IMR-90 (cell line): ENCODE measurements around the gene PEAK3. TPM values are rescaled to one million over a fixed set of nuclear protein-coding genes. Genes with fewer than 3 reads are reported as not detected.

Experiments used
- ATAC-seq: fragments of 200-7000 bp; cut with Tn5 transposase; 2 replicates; pipeline ENCODE4 v1.9.1; 2020; ENCODE audit warnings: low read depth, mild to moderate bottlenecking, moderate library complexity
- BruUV-seq: library from RNA; stranded (reverse); fragments of 400-500 nt; replicated peaks from 2 replicates; lab custom pipeline; 2021; lab: Mats Ljungman, UMichigan
- CTCF ChIA-PET: fragments of 300-600 bp; formaldehyde crosslinking; extraction: SDS; loops from one replicate; lab custom pipeline; 2021; ENCODE audit warnings: antibody characterized with exemption; lab: Yijun Ruan, JAX
- POLR2A ChIA-PET: fragments of 300-600 bp; sonication (Branson Sonifier 250); formaldehyde crosslinking; loops from one replicate; lab custom pipeline; 2022; ENCODE audit warnings: antibody characterized with exemption; ENCODE audit not compliant: unreplicated experiment; lab: Charles Lee
- DNase-seq: peaks from one replicate; pipeline ENCODE4 v3.0.0; 2013
- H2AFZ ChIP-seq: replicated peaks from 2 replicates; pipeline ENCODE3; 2013; ENCODE audit warnings: low read length, mild to moderate bottlenecking; ENCODE audit not compliant: poor library complexity
- H2AK5ac ChIP-seq: 2 replicates; pipeline ENCODE4 v1.6.1; 2013; ENCODE audit warnings: low read depth, low read length, inconsistent platforms
- H2AK9ac ChIP-seq: replicated peaks from 2 replicates; pipeline ENCODE3; 2013; ENCODE audit warnings: mild to moderate bottlenecking, low read depth, low read length, moderate library complexity; ENCODE audit not compliant: poor library complexity
- H2BK120ac ChIP-seq: 2 replicates; pipeline ENCODE4 v1.6.1; 2013; ENCODE audit warnings: low read depth, low read length, inconsistent platforms
- H2BK15ac ChIP-seq: 3 replicates; pipeline ENCODE4 v1.6.1; 2013; ENCODE audit warnings: low read depth, low read length, inconsistent platforms
- H2BK20ac ChIP-seq: 2 replicates; pipeline ENCODE4 v1.6.1; 2013; ENCODE audit warnings: low read depth, mild to moderate bottlenecking, inconsistent platforms, low read length, moderate library complexity
- H2BK5ac ChIP-seq: 2 replicates; pipeline ENCODE4 v1.6.1; 2013; ENCODE audit warnings: mild to moderate bottlenecking, low read depth, low read length, inconsistent platforms; ENCODE audit not compliant: poor library complexity, severe bottlenecking
- H3K14ac ChIP-seq: replicated peaks from 2 replicates; pipeline ENCODE4 v1.6.1; 2013; ENCODE audit warnings: low read depth, low read length, inconsistent platforms
- H3K18ac ChIP-seq: 2 replicates; pipeline ENCODE4 v1.6.1; 2013; ENCODE audit warnings: low read depth, low read length, control low read depth
- H3K23ac ChIP-seq: 2 replicates; pipeline ENCODE4 v1.6.1; 2013; ENCODE audit warnings: low read depth, low read length, inconsistent platforms
- H3K27ac ChIP-seq: 2 replicates; pipeline ENCODE4 v1.5.1; 2013; ENCODE audit warnings: mild to moderate bottlenecking, control low read depth, low read length; ENCODE audit not compliant: insufficient read depth
- H3K27me3 ChIP-seq: 2 replicates; pipeline ENCODE4 v1.6.1; 2013; ENCODE audit warnings: low read length; ENCODE audit not compliant: control insufficient read depth, insufficient read depth
- H3K36me3 ChIP-seq: 2 replicates; pipeline ENCODE4 v1.6.1; 2013; ENCODE audit warnings: low read length, mixed read lengths; ENCODE audit not compliant: control insufficient read depth, insufficient read depth
- H3K4ac ChIP-seq: 2 replicates; pipeline ENCODE4 v1.6.1; 2013; ENCODE audit warnings: low read depth, low read length, inconsistent platforms
- H3K4me1 ChIP-seq: 2 replicates; pipeline ENCODE4 v1.6.1; 2013; ENCODE audit warnings: low read length, mixed read lengths; ENCODE audit not compliant: control insufficient read depth, insufficient read depth
- H3K4me2 ChIP-seq: 2 replicates; pipeline ENCODE4 v1.6.1; 2013; ENCODE audit warnings: low read depth, mild to moderate bottlenecking, control low read depth, low read length, moderate library complexity
- H3K4me3 ChIP-seq: 2 replicates; pipeline ENCODE4 v1.5.1; 2013; ENCODE audit warnings: low read depth, mild to moderate bottlenecking, control low read depth, low read length, moderate library complexity; ENCODE audit not compliant: insufficient read depth
- H3K56ac ChIP-seq: 2 replicates; pipeline ENCODE4 v1.6.1; 2013; ENCODE audit warnings: low read length, inconsistent platforms; ENCODE audit not compliant: insufficient read depth; ENCODE audit errors: extremely low read depth
- H3K79me1 ChIP-seq, 2 experiments: 2 replicates each; pipeline ENCODE4 v1.6.1; 2013; ENCODE audit warnings: low read length in 2 of 2, inconsistent platforms in 1 of 2, low read depth in 1 of 2
- H3K9ac ChIP-seq: 2 replicates; pipeline ENCODE4 v1.6.1; 2013; ENCODE audit warnings: low read depth, low read length, control low read depth
- H3K9me1 ChIP-seq: 2 replicates; pipeline ENCODE4 v1.6.1; 2013; ENCODE audit warnings: low read length, inconsistent platforms; ENCODE audit not compliant: insufficient read depth
- H3K9me3 ChIP-seq: 2 replicates; pipeline ENCODE4 v1.6.1; 2013; ENCODE audit warnings: low read length; ENCODE audit not compliant: control insufficient read depth, insufficient read depth
- H4K20me1 ChIP-seq: 2 replicates; pipeline ENCODE4 v1.6.1; 2013; ENCODE audit warnings: low read length, inconsistent platforms; ENCODE audit not compliant: insufficient read depth
- H4K5ac ChIP-seq: 2 replicates; pipeline ENCODE4 v1.6.1; 2013; ENCODE audit warnings: mild to moderate bottlenecking, low read depth, low read length, control low read depth
- H4K8ac ChIP-seq, 2 experiments: 2 replicates each; pipeline ENCODE4 v1.6.1; 2013; ENCODE audit warnings: low read depth in 2 of 2, low read length in 2 of 2, control low read depth in 1 of 2, inconsistent platforms in 1 of 2
- H4K91ac ChIP-seq: 2 replicates; pipeline ENCODE4 v1.6.1; 2013; ENCODE audit warnings: low read depth, low read length, inconsistent platforms; ENCODE audit not compliant: insufficient read depth
- BHLHE40 ChIP-seq: fragments of 150-350 bp; IDR thresholded peaks from 2 replicates; pipeline ENCODE4 v1.6.1; 2016; ENCODE audit warnings: mild to moderate bottlenecking, low read depth, low read length
- CEBPB ChIP-seq: IDR thresholded peaks from 2 replicates; pipeline ENCODE4 v1.6.1; 2012; ENCODE audit warnings: low read depth, low read length, improper control_type of control experiment
- CHD1 ChIP-seq: IDR thresholded peaks from 2 replicates; pipeline ENCODE4 v1.6.1; 2012; ENCODE audit warnings: low read depth, low read length, improper control_type of control experiment
- FOS ChIP-seq: fragments of 150-350 bp; IDR thresholded peaks from 2 replicates; pipeline ENCODE4 v1.6.1; 2016; ENCODE audit warnings: low read depth, low read length
- MAFK ChIP-seq: IDR thresholded peaks from 2 replicates; pipeline ENCODE4 v1.6.1; 2012; ENCODE audit warnings: low read depth, low read length, improper control_type of control experiment
- MAZ ChIP-seq: IDR thresholded peaks from 2 replicates; pipeline ENCODE4 v1.6.1; 2012; ENCODE audit warnings: low read depth, mild to moderate bottlenecking, low read length, improper control_type of control experiment, moderate library complexity, borderline replicate concordance
- MXI1 ChIP-seq: IDR thresholded peaks from 2 replicates; pipeline ENCODE4 v1.6.1; 2012; ENCODE audit warnings: low read depth, mild to moderate bottlenecking, low read length, moderate library complexity, borderline replicate concordance
- NFE2L2 ChIP-seq: fragments of 150-350 bp; IDR thresholded peaks from 2 replicates; pipeline ENCODE4 v1.6.1; 2016; ENCODE audit warnings: low read depth, mild to moderate bottlenecking, low read length
- RAD21 ChIP-seq: IDR thresholded peaks from 2 replicates; pipeline ENCODE4 v1.6.1; 2012; ENCODE audit warnings: low read length, improper control_type of control experiment
- RCOR1 ChIP-seq: IDR thresholded peaks from 2 replicates; pipeline ENCODE4 v1.6.1; 2012; ENCODE audit warnings: mild to moderate bottlenecking, low read length, improper control_type of control experiment; ENCODE audit not compliant: insufficient replicate concordance
- RFX5 ChIP-seq: IDR thresholded peaks from 2 replicates; pipeline ENCODE4 v1.8.0; 2012; ENCODE audit warnings: low read depth, mild to moderate bottlenecking, low read length, moderate library complexity
- SMC3 ChIP-seq: fragments of 150-350 bp; IDR thresholded peaks from 2 replicates; pipeline ENCODE4 v1.6.1; 2016; ENCODE audit warnings: low read depth, mild to moderate bottlenecking, antibody characterized with exemption, low read length, moderate library complexity
- WGBS, 2 experiments: methylation state at CpG; one replicate each; pipeline versions ENCODE4 v1.1.5 to v1.1.7; 2013; ENCODE audit warnings: missing lambda C conversion rate in 2 of 2; ENCODE audit not compliant: insufficient read length in 1 of 2; ENCODE audit errors: extremely low coverage in 2 of 2; 5-methylcytosine and 5-hydroxymethylcytosine counted together
- dilution Hi-C: fragments of 300-500 bp; cut with HindIII; formaldehyde crosslinking; loops from one replicate; pipeline ENCODE4 v1.14.3; 2018; ENCODE audit warnings: low sequenced_read_pairs; ENCODE audit not compliant: unreplicated experiment
- in situ Hi-C: fragments of 300-500 bp; cut with MboI; formaldehyde crosslinking; loops from 3 replicates; pipeline ENCODE4 v1.14.3; 2019; ENCODE audit warnings: low sequenced_read_pairs, inconsistent platforms, mixed read lengths
- intact Hi-C: fragments of 100-400 bp; cut with micrococcal nuclease; formaldehyde crosslinking; loops from 2 replicates; pipeline ENCODE4 v1.10.0; 2022
- polyA plus RNA-seq, 3 experiments: library from polyadenylated mRNA; depleted of rRNA; stranded (reverse); fragments of >200 nt; gene quantifications; 2 replicates each; pipeline ENCODE4 v1.2.3, GENCODE V29; 2012; ENCODE audit warnings: low replicate concordance in 1 of 3
- total RNA-seq: library from RNA; depleted of rRNA; stranded (reverse); fragments of >200 nt; gene quantifications from 2 replicates; pipeline ENCODE4 v1.2.3, GENCODE V29; 2012
- TF ChIP-seq, protein P1 (sequence below): fragments of 150-350 bp; IDR thresholded peaks from 2 replicates; pipeline ENCODE4 v1.6.1; 2017; ENCODE audit warnings: mild to moderate bottlenecking, antibody characterized with exemption, low read length, low read depth
- TF ChIP-seq, protein P2 (sequence below): fragments of 150-350 bp; IDR thresholded peaks from 2 replicates; pipeline ENCODE4 v1.6.1; 2016; ENCODE audit warnings: low read depth, mild to moderate bottlenecking, low read length, moderate library complexity, borderline replicate concordance
- TF ChIP-seq, protein P3 (sequence below): conservative IDR thresholded peaks from 2 replicates; pipeline ENCODE4 v1.5.1; 2012; ENCODE audit warnings: mild to moderate bottlenecking, low read depth, low read length, improper control_type of control experiment

PEAK3 gene
- total and polyA plus RNA-seq, 2 of the 4 experiments (the other 2 are of a cell fraction) = under 0.01 to 0.09 TPM

- H4K91ac ChIP-seq = no peak overlapping the region
- 0 out of 4 replicates have a peak overlapping the region, but pooled peaks of 1 of the 2 experiments have one; percentile 20 for H4K8ac ChIP-seq
- no peak overlapping the region for H3K23ac ChIP-seq
- no peak overlapping the region for H2BK5ac ChIP-seq
- H2BK20ac ChIP-seq = no peak overlapping the region
- H3K4me3 ChIP-seq = no peak overlapping the region
- H3K9me1 ChIP-seq = no peaks in the 10 kb centered on the region; the same call in 1 of the 2 replicates
- intact Hi-C loops = no loop called here
- DNase-seq = no peak
- no peak overlapping the region for H3K9ac ChIP-seq
- peaks cover 25% of the 10 kb centered on the region for H4K20me1 ChIP-seq
- H2AK9ac ChIP-seq = no peak overlapping the region
- H3K4me1 ChIP-seq = peaks cover 2% of the 10 kb centered on the region; the same call in 1 of the 2 replicates
- no peak overlapping the region for H3K27ac ChIP-seq
- H3K4me2 ChIP-seq = no peak overlapping the region
- dilution Hi-C loops = no loop called here
- 88% methylated on average over 3 of the region's 12 CpGs; no CpG with 5 or more reads in 1 of the 2 experiments for WGBS, 2 experiments
- peak overlapping the region; percentile 51 for H2AFZ ChIP-seq
- H3K18ac ChIP-seq = no peak overlapping the region
- in situ Hi-C loops = no loop called here
- no peak overlapping the region for H3K14ac ChIP-seq
- H2BK120ac ChIP-seq = no peak overlapping the region
- no peak overlapping the region for H3K56ac ChIP-seq
- no peaks in the 10 kb centered on the region for H3K27me3 ChIP-seq
- H4K5ac ChIP-seq = no peak overlapping the region
- peaks cover 60% of the 10 kb centered on the region for H3K36me3 ChIP-seq
- peaks cover 9 to 43% of the 10 kb centered on the region in 2 experiments for H3K79me1 ChIP-seq
- no peak overlapping the region for H2AK5ac ChIP-seq
- no peak overlapping the region for H2BK15ac ChIP-seq
- ATAC-seq = no peak
- ChIA-PET CTCF (no interaction called here), POLR2A (no interaction called here)
- no peaks in the 10 kb centered on the region for H3K9me3 ChIP-seq
- no peak overlapping the region for H3K4ac ChIP-seq
- BruUV-seq = no TSS peak
- TF ChIP-seq, protein P1, sequence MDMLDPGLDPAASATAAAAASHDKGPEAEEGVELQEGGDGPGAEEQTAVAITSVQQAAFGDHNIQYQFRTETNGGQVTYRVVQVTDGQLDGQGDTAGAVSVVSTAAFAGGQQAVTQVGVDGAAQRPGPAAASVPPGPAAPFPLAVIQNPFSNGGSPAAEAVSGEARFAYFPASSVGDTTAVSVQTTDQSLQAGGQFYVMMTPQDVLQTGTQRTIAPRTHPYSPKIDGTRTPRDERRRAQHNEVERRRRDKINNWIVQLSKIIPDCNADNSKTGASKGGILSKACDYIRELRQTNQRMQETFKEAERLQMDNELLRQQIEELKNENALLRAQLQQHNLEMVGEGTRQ = no peak
- TF ChIP-seq RFX5 (no peak), RCOR1 (no peak), CHD1 (no peak), BHLHE40 (no peak), MAFK (no peak), FOS (no peak), NFE2L2 (no peak), MAZ (no peak), RAD21 (no peak), CEBPB (no peak), MXI1 (no peak), SMC3 (no peak)
- TF ChIP-seq, protein P2, sequence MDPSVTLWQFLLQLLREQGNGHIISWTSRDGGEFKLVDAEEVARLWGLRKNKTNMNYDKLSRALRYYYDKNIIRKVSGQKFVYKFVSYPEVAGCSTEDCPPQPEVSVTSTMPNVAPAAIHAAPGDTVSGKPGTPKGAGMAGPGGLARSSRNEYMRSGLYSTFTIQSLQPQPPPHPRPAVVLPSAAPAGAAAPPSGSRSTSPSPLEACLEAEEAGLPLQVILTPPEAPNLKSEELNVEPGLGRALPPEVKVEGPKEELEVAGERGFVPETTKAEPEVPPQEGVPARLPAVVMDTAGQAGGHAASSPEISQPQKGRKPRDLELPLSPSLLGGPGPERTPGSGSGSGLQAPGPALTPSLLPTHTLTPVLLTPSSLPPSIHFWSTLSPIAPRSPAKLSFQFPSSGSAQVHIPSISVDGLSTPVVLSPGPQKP = no peak
- TF ChIP-seq, protein P3, sequence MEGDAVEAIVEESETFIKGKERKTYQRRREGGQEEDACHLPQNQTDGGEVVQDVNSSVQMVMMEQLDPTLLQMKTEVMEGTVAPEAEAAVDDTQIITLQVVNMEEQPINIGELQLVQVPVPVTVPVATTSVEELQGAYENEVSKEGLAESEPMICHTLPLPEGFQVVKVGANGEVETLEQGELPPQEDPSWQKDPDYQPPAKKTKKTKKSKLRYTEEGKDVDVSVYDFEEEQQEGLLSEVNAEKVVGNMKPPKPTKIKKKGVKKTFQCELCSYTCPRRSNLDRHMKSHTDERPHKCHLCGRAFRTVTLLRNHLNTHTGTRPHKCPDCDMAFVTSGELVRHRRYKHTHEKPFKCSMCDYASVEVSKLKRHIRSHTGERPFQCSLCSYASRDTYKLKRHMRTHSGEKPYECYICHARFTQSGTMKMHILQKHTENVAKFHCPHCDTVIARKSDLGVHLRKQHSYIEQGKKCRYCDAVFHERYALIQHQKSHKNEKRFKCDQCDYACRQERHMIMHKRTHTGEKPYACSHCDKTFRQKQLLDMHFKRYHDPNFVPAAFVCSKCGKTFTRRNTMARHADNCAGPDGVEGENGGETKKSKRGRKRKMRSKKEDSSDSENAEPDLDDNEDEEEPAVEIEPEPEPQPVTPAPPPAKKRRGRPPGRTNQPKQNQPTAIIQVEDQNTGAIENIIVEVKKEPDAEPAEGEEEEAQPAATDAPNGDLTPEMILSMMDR = no peak
Observed at GRCh38 chr19:2230807-2231533, 51.0 kb downstream of the PEAK3 start.
